Colonic mucosa (tissue), 4 donors: ENCODE measurements around the gene UBE2E1. TPM values are rescaled to one million over a fixed set of nuclear protein-coding genes. Genes with fewer than 3 reads are reported as not detected.
"Not testable (repeated sequence)": the region's sequence is repeated elsewhere in the genome, so short reads cannot be mapped to it uniquely, and the experiment has no call there.

Experiments used
- DNase-seq: peaks from one replicate; pipeline ENCODE4 v3.0.0-alpha.2; 2020
- H3K27ac ChIP-seq: fragments of 200-600 bp; one replicate; pipeline ENCODE4 v1.8.0; 2021
- H3K27me3 ChIP-seq: fragments of 200-600 bp; one replicate; pipeline ENCODE4 v1.8.0; 2021
- H3K36me3 ChIP-seq: fragments of 200-600 bp; one replicate; pipeline ENCODE4 v1.8.0; 2021
- H3K4me1 ChIP-seq: fragments of 200-600 bp; one replicate; pipeline ENCODE4 v1.8.0; 2021; ENCODE audit warnings: mild to moderate bottlenecking
- H3K4me3 ChIP-seq: fragments of 200-600 bp; one replicate; pipeline ENCODE4 v1.8.0; 2021
- H3K9ac ChIP-seq, 2 donors: one replicate each; pipeline ENCODE4 v1.7.0; 2013; ENCODE audit warnings: control low read depth in 2 of 2, low read depth in 2 of 2, low read length in 2 of 2
- H3K9me3 ChIP-seq: fragments of 200-600 bp; one replicate; pipeline ENCODE4 v1.8.0; 2021
- CTCF ChIP-seq: fragments of 200-600 bp; IDR thresholded peaks from one replicate; pipeline ENCODE4 v1.8.0; 2022; ENCODE audit warnings: antibody characterized with exemption, mild to moderate bottlenecking
- intact Hi-C: fragments of 100-400 bp; cut with DNase I; formaldehyde crosslinking; loops from one replicate; pipeline ENCODE4 v1.14.1; 2022
- total RNA-seq, 2 donors: library from RNA; stranded (reverse); fragmentation: NEBNext Ultra II Directional in 1 of 2; extraction: Animal tissue kit (Norgen Biotek cat#: 25700) in 1 of 2; gene quantifications; one replicate each; pipeline ENCODE4 v1.2.1, GENCODE V29; 2021
- donor health status: healthy.
- donor health status: DM: no; HTN: no; CAD: no.
- donor health status: DM: no; HTN: no; CAD: no.

Gene UBE2E1
- total RNA-seq, 2 donors from 2014 or later: 68.6 to 81.7 TPM

DNA sequence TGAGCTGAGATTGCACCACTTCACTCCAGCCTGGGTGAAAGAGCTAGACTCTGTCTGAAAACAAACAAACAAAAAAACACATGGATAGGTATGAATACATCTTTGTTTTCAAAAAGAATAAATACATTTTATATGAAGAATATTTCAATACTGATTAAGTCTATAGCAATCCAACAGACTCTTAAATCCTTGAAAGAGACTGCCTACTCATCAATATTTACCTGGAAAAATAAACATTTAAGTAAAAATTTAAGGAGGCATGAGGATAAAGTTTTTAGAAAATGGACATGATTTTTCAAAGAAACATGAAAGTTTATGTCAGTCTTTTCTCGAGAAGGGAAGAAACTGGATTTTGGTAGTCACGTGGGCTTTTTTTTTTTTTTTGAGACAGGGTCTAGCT is 105.6 kb downstream of the UBE2E1 start:
- intact Hi-C loops: no loop called here
- H3K36me3 ChIP-seq: no peaks in the 10 kb centered on the region
- H3K4me3 ChIP-seq: no peak overlapping the region
- H3K4me1 ChIP-seq: no peaks in the 10 kb centered on the region
- no peak for DNase-seq
- no peak for TF ChIP-seq CTCF
- no peak overlapping the region for H3K9ac ChIP-seq
- no peak overlapping the region for H3K27ac ChIP-seq
- H3K9me3 ChIP-seq: no peaks in the 10 kb centered on the region
- H3K27me3 ChIP-seq: no peaks in the 10 kb centered on the region

DNA sequence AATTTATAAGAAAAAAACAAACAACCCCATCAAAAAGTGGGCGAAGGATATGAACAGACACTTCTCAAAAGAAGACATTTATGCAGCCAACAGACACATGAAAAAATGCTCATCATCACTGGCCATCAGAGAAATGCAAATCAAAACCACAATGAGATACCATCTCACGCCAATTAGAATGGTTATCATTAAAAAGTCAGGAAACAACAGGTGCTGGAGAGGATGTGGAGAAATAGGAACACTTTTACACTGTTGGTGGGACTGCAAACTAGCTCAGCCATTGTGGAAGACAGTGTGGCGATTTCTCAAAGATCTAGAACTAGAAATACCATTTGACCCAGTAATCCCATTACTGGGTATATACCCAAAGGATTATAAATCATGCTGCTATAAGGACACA is 106.6 kb downstream of the UBE2E1 start:
- H3K27me3 ChIP-seq, H3K27ac ChIP-seq, H3K4me3 ChIP-seq, H3K4me1 ChIP-seq, DNase-seq, intact Hi-C loops, H3K9me3 ChIP-seq, H3K9ac ChIP-seq, H3K36me3 ChIP-seq: not testable (repeated sequence)

DNA sequence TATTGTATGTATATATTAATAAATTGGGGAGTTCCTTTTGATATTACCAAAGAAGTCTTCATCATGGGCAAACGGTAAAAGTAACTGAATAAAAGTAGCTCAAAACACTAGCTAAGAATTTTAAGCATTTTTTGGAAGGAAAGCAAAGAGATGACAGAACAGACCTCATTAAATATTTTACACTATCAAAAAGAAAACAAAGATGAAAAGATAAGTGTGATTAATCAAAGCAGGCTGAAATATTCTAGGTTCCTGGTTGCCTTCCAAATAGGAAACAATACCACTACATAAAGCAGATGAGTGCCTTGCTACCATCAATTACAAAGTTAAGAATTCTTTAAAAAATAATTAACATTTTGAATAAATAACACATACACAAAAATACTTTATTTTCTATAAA is 107.4 kb downstream of the UBE2E1 start:
- no peak overlapping the region for H3K9ac ChIP-seq

GRCh38 chr3:23913873-23914743 is 108.4 kb downstream of the UBE2E1 start:
- Histone ChIP-seq H3K27me3 (no peaks in the 10 kb centered on the region), H3K36me3 (no peaks in the 10 kb centered on the region), H3K9ac (no peak overlapping the region), H3K4me3 (no peak overlapping the region), H3K9me3 (no peaks in the 10 kb centered on the region), H3K27ac (no peak overlapping the region), H3K4me1 (peaks cover 5% of the 10 kb centered on the region)
- intact Hi-C loops: no loop called here
- no peak for TF ChIP-seq CTCF
- DNase-seq: no peak

More for the DNA sequence above, 107.4 kb downstream of the UBE2E1 start:
- no peaks in the 10 kb centered on the region for H3K36me3 ChIP-seq
- intact Hi-C loops: no loop called here
- no peak overlapping the region for H3K4me3 ChIP-seq
- H3K27ac ChIP-seq: no peak overlapping the region
- no peaks in the 10 kb centered on the region for H3K27me3 ChIP-seq
- no peaks in the 10 kb centered on the region for H3K9me3 ChIP-seq
- DNase-seq: no peak
- no peaks in the 10 kb centered on the region for H3K4me1 ChIP-seq
- no peak for TF ChIP-seq CTCF

GRCh38 chr3:23915537-23916108 is 109.9 kb downstream of the UBE2E1 start:
- H3K27me3 ChIP-seq: no peaks in the 10 kb centered on the region
- no peak for DNase-seq
- no peak overlapping the region for H3K27ac ChIP-seq
- intact Hi-C loops: no loop called here
- H3K9ac ChIP-seq: no peak overlapping the region
- H3K9me3 ChIP-seq: no peaks in the 10 kb centered on the region
- no peaks in the 10 kb centered on the region for H3K36me3 ChIP-seq
- peaks cover 5% of the 10 kb centered on the region for H3K4me1 ChIP-seq
- no peak for TF ChIP-seq CTCF
- H3K4me3 ChIP-seq: peak overlapping the region; percentile 95
